ENCODE measurements around the gene CA12.

DNA sequence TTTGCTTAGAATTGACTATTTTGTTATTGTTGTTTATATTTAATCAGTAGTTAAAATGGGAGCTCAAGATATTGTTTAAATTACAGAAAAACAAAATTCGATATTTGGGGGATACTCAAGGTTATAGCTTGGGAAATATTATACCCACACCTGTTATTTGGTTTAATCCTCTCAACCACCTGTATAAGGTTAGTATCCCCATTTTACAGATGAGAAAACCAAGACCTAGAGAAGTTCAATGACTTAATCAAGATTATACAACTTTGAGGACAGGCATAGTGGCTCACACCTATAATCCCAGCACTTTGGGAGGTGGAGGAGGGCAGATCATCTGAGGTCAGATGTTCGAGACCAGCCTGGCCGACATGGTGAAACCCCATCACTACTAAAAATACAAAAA lies 39.8 kb upstream of the CA12 start:
- TF ChIP-seq POLR2AphosphoS5 (IDR thresholded peaks at IDR 0.05; ENCODE audit: borderline replicate concordance, low read depth, low read length) (no peak), EZH2 (IDR thresholded peaks at IDR 0.05) (no peak)
